Activated T-cell treated with anti-CD3 and anti-CD28 coated beads, Interleukin-2, amount 50 U/mL, for 72 hours (primary cell): ENCODE measurements around the gene CCT4. TPM values are rescaled to one million over a fixed set of nuclear protein-coding genes. Genes with fewer than 3 reads are reported as not detected.
"Not testable (repeated sequence)": the region's sequence is repeated elsewhere in the genome, so short reads cannot be mapped to it uniquely, and the experiment has no call there.

Source experiments
- ATAC-seq, 2 donors: fragments of 150-1000 bp; cut with Tn5 transposase; replicated peaks in 1 of 2; 2 replicates each; pipeline ENCODE4 v1.10.0; 2021; ENCODE audit warnings: moderate library complexity in 2 of 2, mild to moderate bottlenecking in 1 of 2
- DNase-seq, 2 donors: peaks; one replicate each; pipeline ENCODE4 v3.0.0; 2021 to 2022; ENCODE audit warnings: mixed read lengths in 1 of 2
- H3K27ac Mint-ChIP-seq: one replicate; pipeline ENCODE4 v1.8.0; 2022; ENCODE audit warnings: mild to moderate bottlenecking, moderate library complexity, mixed read lengths
- H3K27me3 Mint-ChIP-seq: one replicate; pipeline ENCODE4 v1.8.0; 2022; ENCODE audit warnings: low read depth, mixed read lengths
- H3K36me3 Mint-ChIP-seq, 2 donors: one replicate each; pipeline ENCODE4 v1.8.0; 2022; ENCODE audit warnings: mixed read lengths in 2 of 2, mild to moderate bottlenecking in 1 of 2; ENCODE audit not compliant: insufficient read depth in 2 of 2
- H3K4me1 Mint-ChIP-seq: one replicate; pipeline ENCODE4 v1.8.0; 2022; ENCODE audit warnings: low read depth, mixed read lengths
- H3K4me3 Mint-ChIP-seq, 2 donors: one replicate each; pipeline ENCODE4 v1.8.0; 2022; ENCODE audit warnings: mild to moderate bottlenecking in 2 of 2, mixed read lengths in 2 of 2, moderate library complexity in 2 of 2
- H3K9me3 Mint-ChIP-seq, 2 donors: one replicate each; pipeline ENCODE4 v1.8.0; 2022; ENCODE audit warnings: mixed read lengths in 2 of 2
- total RNA-seq, 2 donors: library from RNA; stranded (reverse); gene quantifications; one replicate each; pipeline ENCODE4 v1.2.3, GENCODE V29; 2022

The CCT4 gene, protein sequence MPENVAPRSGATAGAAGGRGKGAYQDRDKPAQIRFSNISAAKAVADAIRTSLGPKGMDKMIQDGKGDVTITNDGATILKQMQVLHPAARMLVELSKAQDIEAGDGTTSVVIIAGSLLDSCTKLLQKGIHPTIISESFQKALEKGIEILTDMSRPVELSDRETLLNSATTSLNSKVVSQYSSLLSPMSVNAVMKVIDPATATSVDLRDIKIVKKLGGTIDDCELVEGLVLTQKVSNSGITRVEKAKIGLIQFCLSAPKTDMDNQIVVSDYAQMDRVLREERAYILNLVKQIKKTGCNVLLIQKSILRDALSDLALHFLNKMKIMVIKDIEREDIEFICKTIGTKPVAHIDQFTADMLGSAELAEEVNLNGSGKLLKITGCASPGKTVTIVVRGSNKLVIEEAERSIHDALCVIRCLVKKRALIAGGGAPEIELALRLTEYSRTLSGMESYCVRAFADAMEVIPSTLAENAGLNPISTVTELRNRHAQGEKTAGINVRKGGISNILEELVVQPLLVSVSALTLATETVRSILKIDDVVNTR
- 100 to 1,000 TPM; 251 to 300 TPM for total RNA-seq

DNA sequence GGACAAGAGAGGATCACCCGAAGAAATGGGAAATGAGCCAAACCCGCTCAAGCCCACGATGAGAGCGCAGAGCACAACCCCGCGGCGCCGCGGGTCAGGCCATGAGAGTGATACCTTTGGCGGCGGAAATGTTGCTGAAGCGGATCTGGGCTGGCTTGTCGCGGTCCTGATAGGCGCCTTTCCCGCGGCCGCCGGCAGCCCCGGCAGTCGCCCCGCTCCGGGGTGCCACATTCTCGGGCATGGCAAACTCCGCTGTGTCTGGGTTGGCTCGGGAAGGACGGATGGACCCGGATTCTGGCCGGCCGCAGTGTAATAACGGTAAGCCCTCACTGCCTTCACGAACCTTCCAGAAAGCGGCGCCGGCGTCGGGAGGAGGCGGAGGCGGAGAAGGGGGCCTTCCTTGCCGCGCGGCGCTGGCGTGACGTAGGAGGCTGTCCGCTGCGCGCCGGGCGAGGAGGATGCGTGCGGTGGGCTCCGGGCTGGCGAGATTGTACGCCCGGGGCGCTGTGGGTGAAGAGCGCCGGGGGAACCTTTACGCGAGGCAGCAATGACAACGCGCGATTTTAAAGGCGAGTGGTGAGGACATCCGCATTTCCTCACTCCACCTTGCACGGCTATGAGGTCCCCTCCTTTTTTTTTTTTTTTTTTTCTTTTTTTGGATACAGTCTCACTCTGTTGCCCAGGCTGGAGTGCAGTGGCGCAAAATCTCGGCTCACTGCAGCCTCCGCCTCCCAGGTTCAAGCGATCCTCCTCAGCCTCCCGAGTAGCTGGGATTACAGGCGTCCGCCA lies at the start of gene CCT4:
Gene CCT4 (minus strand): TSS at position 390 of the 789 bp plus-strand sequence. CDS start 149 bp downstream, at position 241.
- Mint-ChIP-seq H3K4me1 (peaks cover 32% of the 10 kb centered on the region), H3K9me3 (no peaks in the 10 kb centered on the region), H3K36me3 (peaks cover 10 to 15% of the 10 kb centered on the region in 2 donors), H3K4me3 (peak within 1 kb of the TSS; percentile 97 to 100), H3K27me3 (no peaks in the 10 kb centered on the region), H3K27ac (peak within 1 kb of the TSS; percentile 100)
- DNase-seq (peak; percentile 89 to 93), ATAC-seq (peak; percentile 83 to 90)

DNA sequence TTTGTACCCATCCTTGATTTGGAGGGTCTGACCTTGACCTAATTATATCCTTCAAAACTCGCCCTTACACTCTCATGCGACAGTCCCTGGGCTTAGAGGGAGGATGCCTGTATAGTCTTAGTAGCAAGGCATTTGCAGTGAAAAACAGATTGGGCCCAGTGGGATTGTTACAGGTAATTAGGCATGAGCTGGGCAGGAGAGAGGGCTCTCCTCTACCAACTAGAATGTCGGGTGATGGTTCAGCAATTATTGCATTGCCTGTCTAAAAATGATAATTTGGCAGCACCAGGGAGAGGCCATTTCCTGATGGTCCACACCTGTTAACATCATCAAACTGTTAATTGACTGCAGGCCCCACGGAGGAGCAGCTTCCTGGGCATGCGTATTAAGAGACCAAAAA lies 49.4 kb upstream of the CCT4 start:
- Mint-ChIP-seq H3K27ac (no peak overlapping the region), H3K9me3 (no peaks in the 10 kb centered on the region), H3K4me3 (no peak overlapping the region), H3K4me1 (peaks cover 1% of the 10 kb centered on the region), H3K36me3 (no peaks in the 10 kb centered on the region), H3K27me3 (no peaks in the 10 kb centered on the region)
- ATAC-seq = no peak
- no peak for DNase-seq

DNA sequence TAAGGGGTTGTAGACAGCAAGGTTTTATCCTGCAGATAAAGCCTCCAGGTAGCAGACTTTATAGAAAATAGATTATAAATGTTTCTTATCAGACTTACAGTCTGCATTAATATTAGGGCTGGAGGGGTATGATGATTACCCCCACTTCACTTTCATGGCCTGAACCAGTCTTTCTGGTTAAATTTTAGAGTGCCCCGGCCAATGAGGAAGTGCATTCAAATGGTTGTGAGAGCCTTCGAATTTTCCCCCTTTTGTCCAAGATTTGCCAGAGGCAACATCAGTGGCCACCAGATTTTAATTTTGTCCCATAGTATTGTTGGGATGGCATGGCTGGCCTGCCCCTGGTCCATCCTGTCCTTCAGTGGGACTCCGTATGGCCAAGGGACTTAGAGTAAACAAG lies 48.6 kb upstream of the CCT4 start:
- no peak for ATAC-seq
- no peaks in the 10 kb centered on the region for H3K27me3 Mint-ChIP-seq
- no peaks in the 10 kb centered on the region for H3K36me3 Mint-ChIP-seq
- H3K4me3 Mint-ChIP-seq = no peak overlapping the region
- no peaks in the 10 kb centered on the region for H3K4me1 Mint-ChIP-seq
- H3K27ac Mint-ChIP-seq = no peak overlapping the region
- no peak for DNase-seq
- no peaks in the 10 kb centered on the region for H3K9me3 Mint-ChIP-seq

DNA sequence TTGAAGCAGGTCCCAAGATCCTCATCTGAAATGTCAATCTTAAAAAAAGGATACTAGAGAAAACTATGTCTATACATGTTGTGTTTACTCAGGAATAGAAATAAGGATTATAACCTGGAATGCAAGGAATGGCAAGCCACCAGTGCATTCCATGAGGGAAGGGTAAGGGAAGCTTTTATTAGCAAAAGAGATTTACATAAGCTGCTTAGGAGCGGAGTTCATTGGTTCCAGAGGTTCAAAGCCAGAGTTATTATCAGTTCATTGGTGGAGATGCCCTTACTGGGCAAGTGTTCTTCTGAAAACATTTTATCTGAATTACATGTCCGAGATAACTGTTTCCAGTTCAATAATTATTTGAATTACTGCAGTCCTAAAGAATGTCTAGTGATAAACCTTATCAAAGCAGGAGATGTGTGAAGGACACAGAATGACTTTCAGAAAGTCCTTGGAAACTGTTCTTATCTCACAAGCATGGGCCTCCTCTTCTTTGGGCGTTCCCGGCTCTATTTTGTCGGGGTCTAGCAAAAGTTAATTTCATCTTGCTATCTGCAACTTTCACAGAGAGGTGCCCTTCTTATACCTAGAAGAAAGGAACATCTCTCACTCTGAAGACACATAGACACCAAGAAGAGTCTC lies 40.5 kb upstream of the CCT4 start:
- no peak overlapping the region for H3K27ac Mint-ChIP-seq
- ATAC-seq (no peak), DNase-seq (no peak)
- no peaks in the 10 kb centered on the region for H3K27me3 Mint-ChIP-seq
- no peaks in the 10 kb centered on the region for H3K36me3 Mint-ChIP-seq
- no peaks in the 10 kb centered on the region for H3K4me1 Mint-ChIP-seq
- no peak overlapping the region for H3K4me3 Mint-ChIP-seq
- H3K9me3 Mint-ChIP-seq = no peaks in the 10 kb centered on the region

DNA sequence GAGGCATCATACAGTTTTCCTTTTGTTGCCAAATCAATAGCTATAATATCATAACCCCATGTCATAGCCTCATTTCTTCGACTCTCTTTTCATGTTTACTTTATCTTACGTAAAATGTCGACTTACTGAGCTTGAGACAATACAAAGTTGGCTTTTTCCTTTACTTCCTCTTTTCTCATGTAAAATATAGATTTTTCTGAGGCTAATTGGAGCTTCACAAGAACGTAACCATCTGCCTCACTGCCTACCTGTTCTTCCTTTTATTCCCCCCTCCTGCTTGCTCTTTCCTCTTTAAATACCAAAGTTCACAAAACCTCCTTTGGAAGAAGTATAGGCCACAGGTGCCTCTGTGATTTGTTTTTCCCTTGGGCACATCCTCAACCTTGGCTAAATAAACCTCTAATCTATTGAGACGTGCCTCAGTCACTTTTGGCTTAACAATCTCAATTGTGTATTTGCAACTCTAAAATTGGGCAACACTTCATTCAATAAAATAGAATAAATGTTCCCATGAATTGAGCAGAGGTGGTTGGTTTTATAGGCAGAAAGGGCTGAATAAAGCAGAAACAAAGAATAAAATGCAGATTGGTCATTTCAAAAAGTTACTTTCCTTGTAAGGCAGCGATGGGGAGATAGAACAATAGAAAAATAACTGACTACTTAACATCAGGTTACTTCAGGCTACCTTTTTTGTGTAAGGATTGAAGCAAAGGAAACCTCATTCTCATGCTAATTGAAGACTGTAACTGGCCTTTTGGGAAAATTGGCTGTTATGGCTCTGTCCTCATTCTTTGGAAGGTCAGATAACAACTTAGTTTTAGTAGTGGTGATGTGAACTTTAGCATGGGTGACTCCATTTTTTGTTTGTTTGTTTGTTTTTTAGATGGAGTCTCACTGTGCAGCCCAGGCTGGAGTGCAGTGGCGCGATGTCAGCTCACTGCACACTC lies 38.3 kb upstream of the CCT4 start:
- H3K27ac Mint-ChIP-seq = no peak overlapping the region
- H3K36me3 Mint-ChIP-seq = no peaks in the 10 kb centered on the region
- ATAC-seq = no peak
- no peaks in the 10 kb centered on the region for H3K27me3 Mint-ChIP-seq
- H3K4me3 Mint-ChIP-seq = no peak overlapping the region
- H3K9me3 Mint-ChIP-seq = no peaks in the 10 kb centered on the region
- no peaks in the 10 kb centered on the region for H3K4me1 Mint-ChIP-seq
- DNase-seq = no peak

DNA sequence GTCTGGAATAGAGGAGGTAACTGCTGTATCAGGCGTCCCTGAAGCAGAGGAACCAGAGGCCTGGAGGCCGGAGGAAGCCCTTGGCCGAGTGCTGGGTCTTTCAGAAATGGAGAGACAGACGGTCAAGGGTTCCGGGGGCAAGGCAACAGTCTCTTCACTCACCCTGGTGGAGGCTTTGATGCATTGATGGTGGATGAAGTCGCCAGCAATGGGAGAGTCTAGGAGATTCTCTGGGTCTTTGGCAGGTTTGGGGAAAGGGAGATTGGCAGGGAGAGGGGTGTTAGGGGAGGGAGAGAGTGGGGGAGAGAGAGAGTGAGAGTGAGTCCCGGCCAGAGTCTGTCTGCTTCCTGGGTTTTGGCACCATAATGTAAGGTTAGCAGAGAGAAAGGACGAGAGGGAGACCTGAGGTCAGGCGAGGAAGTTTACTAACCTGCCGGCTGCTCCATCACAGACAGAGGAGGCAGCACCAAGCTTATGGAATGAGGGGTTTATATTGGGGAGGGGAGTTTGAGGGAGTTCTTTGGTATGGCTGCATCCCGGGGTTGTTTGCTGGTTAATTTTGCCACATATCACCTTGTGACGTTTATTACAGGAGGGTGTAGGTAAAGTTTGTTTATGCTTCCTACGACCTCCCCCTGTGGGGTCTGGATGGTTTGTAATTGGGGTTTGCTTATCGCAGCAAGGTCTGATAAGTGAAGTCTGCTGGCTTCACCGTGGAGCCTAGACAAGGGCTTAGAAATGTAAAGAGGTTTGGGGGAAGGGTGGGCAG lies 36.6 kb upstream of the CCT4 start:
- no peak for DNase-seq
- H3K36me3 Mint-ChIP-seq = no peaks in the 10 kb centered on the region
- H3K9me3 Mint-ChIP-seq = no peaks in the 10 kb centered on the region
- ATAC-seq = no peak
- no peak overlapping the region for H3K4me3 Mint-ChIP-seq
- no peaks in the 10 kb centered on the region for H3K4me1 Mint-ChIP-seq
- H3K27me3 Mint-ChIP-seq = no peaks in the 10 kb centered on the region
- no peak overlapping the region for H3K27ac Mint-ChIP-seq

DNA sequence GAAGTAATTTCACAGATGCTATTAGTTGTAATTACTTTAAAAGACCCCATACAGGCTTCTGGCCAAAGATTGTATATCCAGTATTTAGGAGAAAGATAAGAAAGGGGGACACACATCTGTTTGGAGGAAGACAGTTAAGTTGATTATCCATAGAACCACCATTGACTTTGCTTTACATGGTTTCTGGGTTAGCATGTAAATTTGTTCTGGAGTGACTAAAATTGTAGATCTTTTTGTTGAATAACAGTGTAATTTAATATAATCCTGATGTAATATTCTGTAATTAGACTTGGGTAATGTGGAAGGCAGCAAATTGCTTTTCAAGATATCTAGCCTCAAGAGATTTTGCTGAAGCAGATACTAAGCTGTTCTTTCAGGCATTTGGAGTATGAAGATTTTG lies 34.3 kb upstream of the CCT4 start:
- Mint-ChIP-seq H3K9me3 (no peaks in the 10 kb centered on the region), H3K27ac (no peak overlapping the region), H3K4me1 (no peaks in the 10 kb centered on the region), H3K4me3 (no peak overlapping the region), H3K27me3 (no peaks in the 10 kb centered on the region), H3K36me3 (no peaks in the 10 kb centered on the region)
- ATAC-seq = no peak
- no peak for DNase-seq

DNA sequence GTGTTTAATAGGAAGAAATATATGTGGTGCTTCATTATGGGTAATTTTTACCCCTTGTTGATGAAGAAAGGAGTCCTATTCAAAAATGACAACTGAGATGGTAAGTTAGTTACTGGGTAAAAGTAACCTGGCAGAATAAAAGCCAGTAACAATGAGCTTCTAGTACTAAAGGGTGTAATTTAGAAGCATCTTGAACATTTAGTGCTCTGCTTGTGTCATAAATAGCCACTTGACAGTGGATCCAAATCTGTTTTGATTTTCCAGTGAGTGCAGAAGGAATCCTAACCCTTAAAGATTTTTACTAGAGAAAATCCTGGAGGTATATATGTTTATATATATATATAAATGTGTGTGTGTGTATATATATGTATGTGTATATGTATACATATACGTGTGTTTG lies 32.1 kb upstream of the CCT4 start:
- no peaks in the 10 kb centered on the region for H3K36me3 Mint-ChIP-seq
- no peak overlapping the region for H3K4me3 Mint-ChIP-seq
- no peaks in the 10 kb centered on the region for H3K4me1 Mint-ChIP-seq
- ATAC-seq (no peak), DNase-seq (no peak)
- no peaks in the 10 kb centered on the region for H3K9me3 Mint-ChIP-seq
- no peak overlapping the region for H3K27ac Mint-ChIP-seq
- H3K27me3 Mint-ChIP-seq = no peaks in the 10 kb centered on the region

DNA sequence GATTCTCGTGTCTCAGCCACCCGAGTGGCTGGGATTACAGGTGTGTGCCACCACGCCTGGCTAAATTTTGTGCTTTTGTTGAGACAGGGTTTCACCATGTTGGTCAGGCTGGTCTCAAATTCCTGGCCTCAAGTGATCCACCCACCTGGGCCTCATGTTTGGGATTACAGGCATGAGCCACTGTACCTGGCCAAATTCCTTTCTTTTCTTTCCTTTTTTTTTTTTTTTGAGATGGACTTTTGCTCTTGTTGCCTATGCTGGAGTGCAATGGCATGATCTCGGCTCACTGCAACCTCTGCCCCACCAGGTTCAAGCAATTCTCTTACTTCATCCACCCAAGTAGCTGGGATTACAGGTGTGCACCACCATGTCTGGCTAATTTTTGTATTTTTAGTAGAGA lies 26.3 kb upstream of the CCT4 start:
- H3K27ac Mint-ChIP-seq, H3K9me3 Mint-ChIP-seq, H3K4me1 Mint-ChIP-seq, H3K4me3 Mint-ChIP-seq, ATAC-seq, DNase-seq, H3K36me3 Mint-ChIP-seq, H3K27me3 Mint-ChIP-seq: not testable (repeated sequence)

DNA sequence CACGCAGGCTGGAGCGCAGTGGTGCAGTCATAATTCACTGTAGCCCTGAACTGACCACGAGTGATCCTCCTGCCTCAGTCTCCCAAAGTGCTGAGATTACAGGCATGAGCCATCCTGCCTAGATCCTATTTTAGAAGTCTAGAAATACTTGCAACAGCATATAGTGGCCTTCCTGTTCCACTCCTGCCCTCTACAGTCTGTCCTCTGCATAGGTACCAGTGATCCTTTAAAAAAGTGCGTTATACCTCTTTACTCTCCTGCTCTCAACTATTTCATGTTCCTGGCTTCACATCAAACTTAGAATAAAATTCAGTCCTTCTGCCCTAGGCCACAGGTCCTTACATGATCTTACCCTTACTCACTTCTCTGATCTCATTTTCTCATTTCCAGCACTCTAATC lies 23.1 kb upstream of the CCT4 start:
- Mint-ChIP-seq H3K36me3 (no peaks in the 10 kb centered on the region), H3K27me3 (no peaks in the 10 kb centered on the region), H3K27ac (no peak overlapping the region), H3K9me3 (no peaks in the 10 kb centered on the region), H3K4me3 (no peak overlapping the region), H3K4me1 (peaks cover 14% of the 10 kb centered on the region)
- peak in 1 of 2 donors; percentile 31 for ATAC-seq
- DNase-seq = no peak

DNA sequence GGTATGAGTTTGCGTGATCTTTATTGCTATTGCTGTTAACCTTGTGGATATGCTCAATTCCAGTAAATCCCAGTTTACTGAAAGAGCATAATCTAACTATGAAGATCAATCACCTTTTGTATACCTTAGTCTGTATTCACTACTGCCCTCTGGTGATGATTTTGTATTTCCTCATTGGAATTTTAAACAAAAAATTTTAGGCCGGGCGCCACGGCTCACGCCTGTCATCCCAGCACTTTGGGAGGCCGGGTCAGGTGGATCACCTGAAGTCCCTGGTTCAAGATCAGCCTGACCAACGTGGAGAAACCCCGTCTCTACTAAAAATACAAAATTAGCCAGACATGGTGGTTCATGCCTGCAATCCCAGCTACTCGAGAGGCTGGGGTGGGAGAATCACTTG lies 22.1 kb upstream of the CCT4 start:
- Mint-ChIP-seq H3K4me1 (peaks cover 16% of the 10 kb centered on the region), H3K27ac (no peak overlapping the region), H3K9me3 (no peaks in the 10 kb centered on the region), H3K4me3 (no peak overlapping the region), H3K27me3 (no peaks in the 10 kb centered on the region), H3K36me3 (no peaks in the 10 kb centered on the region)
- no peak for ATAC-seq
- no peak for DNase-seq

DNA sequence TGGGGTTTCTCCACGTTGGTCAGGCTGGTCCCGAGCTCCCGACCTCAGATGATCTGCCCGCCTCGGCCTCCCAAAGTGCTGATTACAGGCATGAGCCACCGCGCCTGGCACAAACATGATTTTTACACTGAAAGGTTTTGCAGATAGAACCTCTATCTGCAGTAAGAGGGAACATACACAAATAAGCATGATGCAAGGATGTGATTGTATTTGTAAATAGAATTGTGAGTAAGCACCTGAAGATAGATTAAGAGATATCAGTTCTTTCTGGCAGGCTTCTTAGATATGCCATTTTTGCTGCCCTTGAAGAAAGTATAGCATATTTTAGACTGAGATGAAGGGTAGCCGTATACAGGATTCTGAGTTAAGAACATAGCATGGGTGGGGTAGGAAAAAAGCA lies 20.7 kb upstream of the CCT4 start:
- H3K36me3 Mint-ChIP-seq = no peaks in the 10 kb centered on the region
- DNase-seq (no peak), ATAC-seq (no peak)
- no peak overlapping the region for H3K4me3 Mint-ChIP-seq
- peak overlapping the region; percentile 15 for H3K27ac Mint-ChIP-seq
- H3K4me1 Mint-ChIP-seq = peaks cover 22% of the 10 kb centered on the region
- no peaks in the 10 kb centered on the region for H3K27me3 Mint-ChIP-seq
- H3K9me3 Mint-ChIP-seq = no peaks in the 10 kb centered on the region
